OCI-LY7 (cell line): ENCODE data around the gene STK33. TPM values are rescaled to one million over a fixed set of nuclear protein-coding genes. Genes with fewer than 3 reads are reported as not detected.

Experiments used
- BruUV-seq: library from RNA; stranded (reverse); fragments of 400-500 nt; replicated peaks from 2 replicates; lab custom pipeline; 2021; lab: Mats Ljungman, UMichigan
- CTCF ChIA-PET: fragments of 300-600 bp; sonication (Branson Sonifier 250); formaldehyde crosslinking; loops from one replicate; lab custom pipeline; 2022; ENCODE audit warnings: antibody characterized with exemption; ENCODE audit not compliant: unreplicated experiment; lab: Charles Lee
- POLR2A ChIA-PET: fragments of 300-600 bp; sonication (Branson Sonifier 250); formaldehyde crosslinking; loops from one replicate; lab custom pipeline; 2022; ENCODE audit warnings: antibody characterized with exemption; lab: Charles Lee
- DNase-seq: peaks from one replicate; pipeline ENCODE4 v3.0.0-alpha.2; 2015; ENCODE audit warnings: low spot score
- H2AFZ ChIP-seq: fragments of 200-600 bp; sonication (generic), shearing (Covaris generic); 2 replicates; pipeline ENCODE4 v1.6.1; 2014; ENCODE audit warnings: mild to moderate bottlenecking, antibody characterized with exemption, low read length, moderate library complexity
- H3K27ac ChIP-seq: fragments of 200-600 bp; sonication (generic); 2 replicates; pipeline ENCODE4 v1.5.1; 2014; ENCODE audit warnings: mixed run types, low read depth, mild to moderate bottlenecking, moderate library complexity, low read length, inconsistent platforms; ENCODE audit not compliant: poor library complexity, severe bottlenecking
- H3K36me3 ChIP-seq: fragments of 200-600 bp; sonication (generic); 2 replicates; pipeline ENCODE4 v1.6.1; 2014; ENCODE audit warnings: mild to moderate bottlenecking, antibody characterized with exemption, low read length, moderate library complexity, mixed read lengths; ENCODE audit not compliant: insufficient read depth
- H3K4me1 ChIP-seq: fragments of 200-600 bp; sonication (generic); 2 replicates; pipeline ENCODE4 v1.5.1; 2014; ENCODE audit warnings: mild to moderate bottlenecking, low read length; ENCODE audit not compliant: insufficient read depth, poor library complexity, severe bottlenecking
- H3K4me2 ChIP-seq: fragments of 200-600 bp; sonication (generic); 2 replicates; pipeline ENCODE4 v1.6.1; 2014; ENCODE audit warnings: mild to moderate bottlenecking, low read length
- H3K4me3 ChIP-seq: fragments of 200-600 bp; sonication (generic); 2 replicates; pipeline ENCODE4 v1.5.1; 2014; ENCODE audit warnings: mild to moderate bottlenecking, low read depth, low read length; ENCODE audit not compliant: poor library complexity, severe bottlenecking
- H3K79me2 ChIP-seq: fragments of 200-600 bp; sonication (generic); 2 replicates; pipeline ENCODE4 v1.6.1; 2016; ENCODE audit warnings: low read depth, mild to moderate bottlenecking, low read length, moderate library complexity, mixed read lengths; ENCODE audit not compliant: insufficient read depth
- H3K9me2 ChIP-seq: fragments of 200-600 bp; sonication (generic); 2 replicates; pipeline ENCODE4 v1.6.1; 2016; ENCODE audit warnings: mild to moderate bottlenecking, low read length, mixed read lengths; ENCODE audit not compliant: insufficient read depth
- H3K9me3 ChIP-seq: fragments of 200-600 bp; sonication (generic); 2 replicates; pipeline ENCODE4 v1.6.1; 2014; ENCODE audit warnings: mild to moderate bottlenecking, mixed run types, low read length, mixed read lengths
- H4K20me1 ChIP-seq: fragments of 200-600 bp; sonication (generic); 2 replicates; pipeline ENCODE4 v1.6.1; 2014; ENCODE audit warnings: mild to moderate bottlenecking, antibody characterized with exemption, low read length, moderate library complexity, mixed read lengths; ENCODE audit not compliant: insufficient read depth
- CTCF ChIP-seq: fragments of 200-600 bp; sonication (generic); conservative IDR thresholded peaks from 2 replicates; pipeline ENCODE4 v1.5.1; 2014; ENCODE audit warnings: mild to moderate bottlenecking, antibody characterized with exemption, low read length, moderate library complexity, mixed read lengths
- EZH2phosphoT487 ChIP-seq: fragments of 200-600 bp; sonication (generic); IDR thresholded peaks from 2 replicates; pipeline ENCODE4 v1.6.1; 2018; ENCODE audit warnings: low read depth, borderline replicate concordance, mild to moderate bottlenecking, mixed run types, antibody characterized with exemption, low read length, moderate library complexity, mixed read lengths
- intact Hi-C: fragments of 100-400 bp; cut with micrococcal nuclease; formaldehyde crosslinking; loops from one replicate; pipeline ENCODE4 v1.10.0; 2022; ENCODE audit not compliant: unreplicated experiment
- total RNA-seq, 2 experiments: library from RNA; depleted of rRNA in 1 of 2; stranded (reverse); fragments of >200 nt in 1 of 2; shearing (Covaris generic) in 1 of 2; gene quantifications; 2 replicates each; pipeline ENCODE4 v1.2.3, GENCODE V29; 2014 to 2022

The STK33 gene
- total RNA-seq, 2 experiments from 2014 or later: 0.73 TPM; not detected in 1

GRCh38 chr11:8369592-8370205 is 224.3 kb downstream of the STK33 start:
- intact Hi-C loops: no loop called here
- DNase-seq: no peak
- H3K9me3 ChIP-seq: no peaks in the 10 kb centered on the region
- ChIA-PET CTCF (no interaction called here), POLR2A (no interaction called here)
- no TSS peak for BruUV-seq
- no peaks in the 10 kb centered on the region for H3K79me2 ChIP-seq
- no peaks in the 10 kb centered on the region for H4K20me1 ChIP-seq
- H3K9me2 ChIP-seq: no peaks in the 10 kb centered on the region
- no peak overlapping the region for H3K27ac ChIP-seq
- no peaks in the 10 kb centered on the region for H3K36me3 ChIP-seq
- no peak for TF ChIP-seq CTCF
- no peak for TF ChIP-seq EZH2phosphoT487
- H3K4me1 ChIP-seq: no peaks in the 10 kb centered on the region
- no peak overlapping the region for H3K4me2 ChIP-seq
- no peak overlapping the region for H3K4me3 ChIP-seq
- H2AFZ ChIP-seq: no peak overlapping the region

GRCh38 chr11:8368772-8369171 is 225.3 kb downstream of the STK33 start:
- Histone ChIP-seq H4K20me1 (no peaks in the 10 kb centered on the region), H3K79me2 (no peaks in the 10 kb centered on the region), H3K4me2 (no peak overlapping the region), H3K36me3 (no peaks in the 10 kb centered on the region), H2AFZ (no peak overlapping the region), H3K27ac (no peak overlapping the region), H3K4me3 (no peak overlapping the region), H3K9me3 (no peaks in the 10 kb centered on the region), H3K4me1 (no peaks in the 10 kb centered on the region), H3K9me2 (no peaks in the 10 kb centered on the region)
- CTCF ChIA-PET: no interaction called here
- no TSS peak for BruUV-seq
- POLR2A ChIA-PET: no interaction called here
- TF ChIP-seq EZH2phosphoT487: no peak
- TF ChIP-seq CTCF: no peak
- no peak for DNase-seq
- intact Hi-C loops: no loop called here

- TF ChIP-seq CTCF: no peak
- TF ChIP-seq EZH2phosphoT487: no peak
- H3K27ac ChIP-seq: no peak overlapping the region
- ChIA-PET POLR2A (no interaction called here), CTCF (no interaction called here)
- H4K20me1 ChIP-seq: no peaks in the 10 kb centered on the region
- H3K9me2 ChIP-seq: no peaks in the 10 kb centered on the region
- no peak overlapping the region for H2AFZ ChIP-seq
- BruUV-seq: no TSS peak
- H3K9me3 ChIP-seq: no peaks in the 10 kb centered on the region
- H3K4me3 ChIP-seq: no peak overlapping the region
- no peak for DNase-seq
- no peaks in the 10 kb centered on the region for H3K36me3 ChIP-seq
- intact Hi-C loops: no loop called here
- no peak overlapping the region for H3K4me2 ChIP-seq
- H3K79me2 ChIP-seq: no peaks in the 10 kb centered on the region
- H3K4me1 ChIP-seq: no peaks in the 10 kb centered on the region
Measured at GRCh38 chr11:8368194-8368593, 225.8 kb downstream of the STK33 start.
